GM12878 (cell line): ENCODE measurements around the gene METTL15. TPM values are rescaled to one million over a fixed set of nuclear protein-coding genes. Genes with fewer than 3 reads are reported as not detected.

Source experiments
- BCL11A ChIP-seq: IDR thresholded peaks from 2 replicates; pipeline ENCODE4 v1.6.1; 2011; ENCODE audit warnings: low read depth, low read length
- BRCA1 ChIP-seq: IDR thresholded peaks from 2 replicates; pipeline ENCODE4 v1.6.1; 2011; ENCODE audit warnings: low read depth, low read length, improper control_type of control experiment
- CBX3 ChIP-seq: fragments of 200-600 bp; sonication (generic); IDR thresholded peaks from 2 replicates; pipeline ENCODE4 v1.6.1; 2016; ENCODE audit warnings: low read depth, borderline replicate concordance
- CHD4 ChIP-seq: fragments of 200-600 bp; sonication (generic); IDR thresholded peaks from 2 replicates; pipeline ENCODE4 v1.6.1; 2016; ENCODE audit warnings: mild to moderate bottlenecking
- HDAC6 ChIP-seq: fragments of 200-600 bp; sonication (generic); IDR thresholded peaks from one replicate; pipeline ENCODE4 v1.8.0; 2017; ENCODE audit warnings: antibody characterized with exemption; ENCODE audit not compliant: unreplicated experiment
- KLF5 ChIP-seq: fragments of 450-650 bp; IDR thresholded peaks from 2 replicates; pipeline ENCODE4 v1.6.1; 2014; ENCODE audit warnings: mild to moderate bottlenecking; ENCODE audit not compliant: partially characterized antibody
- TCF12 ChIP-seq: IDR thresholded peaks from 2 replicates; pipeline ENCODE4 v1.6.1; 2011; ENCODE audit warnings: low read depth, mild to moderate bottlenecking, low read length
- polyA plus RNA-seq, 11 experiments: library from polyadenylated mRNA; depleted of rRNA in 4 of 11; unstranded in 6 of 11; stranded (reverse) in 5 of 11; fragments of >200 nt; fragmentation: Nextera tagmentation in 4 of 11; fragmentation: Illumina TruSeq in 1 of 11; extraction: Ambion mirVana in 4 of 11; extraction: Trizol in 1 of 11; gene quantifications; 1 replicate in 1 of 11; 2 replicates in 10 of 11; pipeline versions ENCODE4 v1.2.1 to v1.2.3, GENCODE V29; 2011 to 2016; ENCODE audit warnings: inconsistent platforms in 2 of 11, missing spikeins in 2 of 11, low read depth in 1 of 11
- total RNA-seq, 4 experiments: library from RNA; depleted of rRNA in 3 of 4; stranded (reverse); fragments of >200 nt in 3 of 4; fragmentation: Illumina TruSeq in 1 of 4; extraction: Trizol in 1 of 4; gene quantifications; 2 replicates each; pipeline versions ENCODE4 v1.2.1 to v1.2.3, GENCODE V29; 2013 to 2021
- TF ChIP-seq, protein P1 (sequence below): fragments of 450-650 bp; conservative IDR thresholded peaks from 2 replicates; pipeline ENCODE4 v1.6.1; 2017; ENCODE audit warnings: mild to moderate bottlenecking, moderate library complexity
- TF ChIP-seq, protein P2 (sequence below): fragments of 450-650 bp; IDR thresholded peaks from 2 replicates; pipeline ENCODE4 v1.6.1; 2017; ENCODE audit warnings: mild to moderate bottlenecking, moderate library complexity
- TF ChIP-seq, protein P3 (sequence below): IDR thresholded peaks from 2 replicates; pipeline ENCODE4 v1.6.1; 2011; ENCODE audit warnings: low read depth, low read length, improper control_type of control experiment, borderline replicate concordance
- TF ChIP-seq, protein P4 (sequence below): fragments of 450-650 bp; IDR thresholded peaks from 2 replicates; pipeline ENCODE4 v1.6.1; 2017; ENCODE audit warnings: mild to moderate bottlenecking, moderate library complexity
- TF ChIP-seq, protein P5 (sequence below): IDR thresholded peaks from 2 replicates; pipeline ENCODE4 v1.6.1; 2012; ENCODE audit warnings: improper control_type of control experiment, low read depth, low read length; ENCODE audit not compliant: insufficient replicate concordance

The METTL15 gene
- total and polyA plus RNA-seq, 10 of the 15 experiments (the other 5 are each of a cell fraction or from before 2014, with no cell fraction given): 7.9 to 16.9 (median 14.4) TPM

DNA sequence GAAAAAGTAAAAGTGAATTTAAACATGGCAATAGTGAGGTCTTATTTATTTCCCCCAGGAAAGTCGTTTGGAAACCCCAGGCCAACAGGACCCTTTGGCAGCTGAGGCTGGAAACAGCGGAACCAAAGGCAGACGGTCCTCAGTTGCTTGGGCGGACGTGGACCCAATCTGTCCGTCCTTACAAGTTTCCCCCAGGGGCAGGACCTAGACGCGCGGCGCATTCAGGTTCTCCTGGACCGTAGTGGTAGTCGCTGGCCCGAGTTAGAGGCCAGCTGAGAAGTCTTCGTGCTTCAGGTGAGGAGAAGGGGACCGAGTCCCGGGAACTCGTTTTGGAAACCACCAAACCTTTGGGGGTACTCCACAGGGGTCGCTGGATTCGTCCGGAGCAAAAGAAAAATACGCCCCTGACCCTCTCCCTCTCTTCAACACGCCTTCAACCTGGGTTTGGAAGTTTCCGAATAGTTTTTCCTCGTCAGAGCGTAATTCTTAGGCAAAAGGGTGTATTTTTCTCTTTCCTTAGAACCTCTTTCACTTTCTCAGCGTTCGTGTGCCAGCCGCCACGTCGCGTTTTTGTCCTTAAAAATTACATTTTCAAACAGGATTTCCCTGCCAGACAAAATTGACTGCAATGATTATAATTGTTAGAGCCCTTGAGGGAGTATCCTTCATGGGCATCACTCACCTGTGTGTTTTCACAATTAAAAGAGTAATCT, 2.1 kb downstream of the METTL15 start (continued):
- TF ChIP-seq, protein P1, sequence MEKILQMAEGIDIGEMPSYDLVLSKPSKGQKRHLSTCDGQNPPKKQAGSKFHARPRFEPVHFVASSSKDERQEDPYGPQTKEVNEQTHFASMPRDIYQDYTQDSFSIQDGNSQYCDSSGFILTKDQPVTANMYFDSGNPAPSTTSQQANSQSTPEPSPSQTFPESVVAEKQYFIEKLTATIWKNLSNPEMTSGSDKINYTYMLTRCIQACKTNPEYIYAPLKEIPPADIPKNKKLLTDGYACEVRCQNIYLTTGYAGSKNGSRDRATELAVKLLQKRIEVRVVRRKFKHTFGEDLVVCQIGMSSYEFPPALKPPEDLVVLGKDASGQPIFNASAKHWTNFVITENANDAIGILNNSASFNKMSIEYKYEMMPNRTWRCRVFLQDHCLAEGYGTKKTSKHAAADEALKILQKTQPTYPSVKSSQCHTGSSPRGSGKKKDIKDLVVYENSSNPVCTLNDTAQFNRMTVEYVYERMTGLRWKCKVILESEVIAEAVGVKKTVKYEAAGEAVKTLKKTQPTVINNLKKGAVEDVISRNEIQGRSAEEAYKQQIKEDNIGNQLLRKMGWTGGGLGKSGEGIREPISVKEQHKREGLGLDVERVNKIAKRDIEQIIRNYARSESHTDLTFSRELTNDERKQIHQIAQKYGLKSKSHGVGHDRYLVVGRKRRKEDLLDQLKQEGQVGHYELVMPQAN: peak; percentile 76
- TF ChIP-seq, protein P2, sequence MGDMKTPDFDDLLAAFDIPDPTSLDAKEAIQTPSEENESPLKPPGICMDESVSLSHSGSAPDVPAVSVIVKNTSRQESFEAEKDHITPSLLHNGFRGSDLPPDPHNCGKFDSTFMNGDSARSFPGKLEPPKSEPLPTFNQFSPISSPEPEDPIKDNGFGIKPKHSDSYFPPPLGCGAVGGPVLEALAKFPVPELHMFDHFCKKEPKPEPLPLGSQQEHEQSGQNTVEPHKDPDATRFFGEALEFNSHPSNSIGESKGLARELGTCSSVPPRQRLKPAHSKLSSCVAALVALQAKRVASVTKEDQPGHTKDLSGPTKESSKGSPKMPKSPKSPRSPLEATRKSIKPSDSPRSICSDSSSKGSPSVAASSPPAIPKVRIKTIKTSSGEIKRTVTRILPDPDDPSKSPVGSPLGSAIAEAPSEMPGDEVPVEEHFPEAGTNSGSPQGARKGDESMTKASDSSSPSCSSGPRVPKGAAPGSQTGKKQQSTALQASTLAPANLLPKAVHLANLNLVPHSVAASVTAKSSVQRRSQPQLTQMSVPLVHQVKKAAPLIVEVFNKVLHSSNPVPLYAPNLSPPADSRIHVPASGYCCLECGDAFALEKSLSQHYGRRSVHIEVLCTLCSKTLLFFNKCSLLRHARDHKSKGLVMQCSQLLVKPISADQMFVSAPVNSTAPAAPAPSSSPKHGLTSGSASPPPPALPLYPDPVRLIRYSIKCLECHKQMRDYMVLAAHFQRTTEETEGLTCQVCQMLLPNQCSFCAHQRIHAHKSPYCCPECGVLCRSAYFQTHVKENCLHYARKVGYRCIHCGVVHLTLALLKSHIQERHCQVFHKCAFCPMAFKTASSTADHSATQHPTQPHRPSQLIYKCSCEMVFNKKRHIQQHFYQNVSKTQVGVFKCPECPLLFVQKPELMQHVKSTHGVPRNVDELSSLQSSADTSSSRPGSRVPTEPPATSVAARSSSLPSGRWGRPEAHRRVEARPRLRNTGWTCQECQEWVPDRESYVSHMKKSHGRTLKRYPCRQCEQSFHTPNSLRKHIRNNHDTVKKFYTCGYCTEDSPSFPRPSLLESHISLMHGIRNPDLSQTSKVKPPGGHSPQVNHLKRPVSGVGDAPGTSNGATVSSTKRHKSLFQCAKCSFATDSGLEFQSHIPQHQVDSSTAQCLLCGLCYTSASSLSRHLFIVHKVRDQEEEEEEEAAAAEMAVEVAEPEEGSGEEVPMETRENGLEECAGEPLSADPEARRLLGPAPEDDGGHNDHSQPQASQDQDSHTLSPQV: no peak
- TF ChIP-seq KLF5: peak; percentile 61
- no peak for TF ChIP-seq CHD4
- TF ChIP-seq, protein P3, sequence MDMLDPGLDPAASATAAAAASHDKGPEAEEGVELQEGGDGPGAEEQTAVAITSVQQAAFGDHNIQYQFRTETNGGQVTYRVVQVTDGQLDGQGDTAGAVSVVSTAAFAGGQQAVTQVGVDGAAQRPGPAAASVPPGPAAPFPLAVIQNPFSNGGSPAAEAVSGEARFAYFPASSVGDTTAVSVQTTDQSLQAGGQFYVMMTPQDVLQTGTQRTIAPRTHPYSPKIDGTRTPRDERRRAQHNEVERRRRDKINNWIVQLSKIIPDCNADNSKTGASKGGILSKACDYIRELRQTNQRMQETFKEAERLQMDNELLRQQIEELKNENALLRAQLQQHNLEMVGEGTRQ: no peak
- TF ChIP-seq BRCA1: no peak
- TF ChIP-seq BCL11A: peak; percentile 42; the same call in 1 of the 2 replicates
- TF ChIP-seq, protein P4, sequence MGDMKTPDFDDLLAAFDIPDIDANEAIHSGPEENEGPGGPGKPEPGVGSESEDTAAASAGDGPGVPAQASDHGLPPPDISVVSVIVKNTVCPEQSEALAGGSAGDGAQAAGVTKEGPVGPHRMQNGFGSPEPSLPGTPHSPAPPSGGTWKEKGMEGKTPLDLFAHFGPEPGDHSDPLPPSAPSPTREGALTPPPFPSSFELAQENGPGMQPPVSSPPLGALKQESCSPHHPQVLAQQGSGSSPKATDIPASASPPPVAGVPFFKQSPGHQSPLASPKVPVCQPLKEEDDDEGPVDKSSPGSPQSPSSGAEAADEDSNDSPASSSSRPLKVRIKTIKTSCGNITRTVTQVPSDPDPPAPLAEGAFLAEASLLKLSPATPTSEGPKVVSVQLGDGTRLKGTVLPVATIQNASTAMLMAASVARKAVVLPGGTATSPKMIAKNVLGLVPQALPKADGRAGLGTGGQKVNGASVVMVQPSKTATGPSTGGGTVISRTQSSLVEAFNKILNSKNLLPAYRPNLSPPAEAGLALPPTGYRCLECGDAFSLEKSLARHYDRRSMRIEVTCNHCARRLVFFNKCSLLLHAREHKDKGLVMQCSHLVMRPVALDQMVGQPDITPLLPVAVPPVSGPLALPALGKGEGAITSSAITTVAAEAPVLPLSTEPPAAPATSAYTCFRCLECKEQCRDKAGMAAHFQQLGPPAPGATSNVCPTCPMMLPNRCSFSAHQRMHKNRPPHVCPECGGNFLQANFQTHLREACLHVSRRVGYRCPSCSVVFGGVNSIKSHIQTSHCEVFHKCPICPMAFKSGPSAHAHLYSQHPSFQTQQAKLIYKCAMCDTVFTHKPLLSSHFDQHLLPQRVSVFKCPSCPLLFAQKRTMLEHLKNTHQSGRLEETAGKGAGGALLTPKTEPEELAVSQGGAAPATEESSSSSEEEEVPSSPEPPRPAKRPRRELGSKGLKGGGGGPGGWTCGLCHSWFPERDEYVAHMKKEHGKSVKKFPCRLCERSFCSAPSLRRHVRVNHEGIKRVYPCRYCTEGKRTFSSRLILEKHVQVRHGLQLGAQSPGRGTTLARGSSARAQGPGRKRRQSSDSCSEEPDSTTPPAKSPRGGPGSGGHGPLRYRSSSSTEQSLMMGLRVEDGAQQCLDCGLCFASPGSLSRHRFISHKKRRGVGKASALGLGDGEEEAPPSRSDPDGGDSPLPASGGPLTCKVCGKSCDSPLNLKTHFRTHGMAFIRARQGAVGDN: 0 out of 2 replicates have a peak, but pooled peaks have one; percentile 49
- TF ChIP-seq HDAC6: no peak
- TF ChIP-seq TCF12: peak; percentile 86
- no peak for TF ChIP-seq CBX3
- TF ChIP-seq, protein P5, sequence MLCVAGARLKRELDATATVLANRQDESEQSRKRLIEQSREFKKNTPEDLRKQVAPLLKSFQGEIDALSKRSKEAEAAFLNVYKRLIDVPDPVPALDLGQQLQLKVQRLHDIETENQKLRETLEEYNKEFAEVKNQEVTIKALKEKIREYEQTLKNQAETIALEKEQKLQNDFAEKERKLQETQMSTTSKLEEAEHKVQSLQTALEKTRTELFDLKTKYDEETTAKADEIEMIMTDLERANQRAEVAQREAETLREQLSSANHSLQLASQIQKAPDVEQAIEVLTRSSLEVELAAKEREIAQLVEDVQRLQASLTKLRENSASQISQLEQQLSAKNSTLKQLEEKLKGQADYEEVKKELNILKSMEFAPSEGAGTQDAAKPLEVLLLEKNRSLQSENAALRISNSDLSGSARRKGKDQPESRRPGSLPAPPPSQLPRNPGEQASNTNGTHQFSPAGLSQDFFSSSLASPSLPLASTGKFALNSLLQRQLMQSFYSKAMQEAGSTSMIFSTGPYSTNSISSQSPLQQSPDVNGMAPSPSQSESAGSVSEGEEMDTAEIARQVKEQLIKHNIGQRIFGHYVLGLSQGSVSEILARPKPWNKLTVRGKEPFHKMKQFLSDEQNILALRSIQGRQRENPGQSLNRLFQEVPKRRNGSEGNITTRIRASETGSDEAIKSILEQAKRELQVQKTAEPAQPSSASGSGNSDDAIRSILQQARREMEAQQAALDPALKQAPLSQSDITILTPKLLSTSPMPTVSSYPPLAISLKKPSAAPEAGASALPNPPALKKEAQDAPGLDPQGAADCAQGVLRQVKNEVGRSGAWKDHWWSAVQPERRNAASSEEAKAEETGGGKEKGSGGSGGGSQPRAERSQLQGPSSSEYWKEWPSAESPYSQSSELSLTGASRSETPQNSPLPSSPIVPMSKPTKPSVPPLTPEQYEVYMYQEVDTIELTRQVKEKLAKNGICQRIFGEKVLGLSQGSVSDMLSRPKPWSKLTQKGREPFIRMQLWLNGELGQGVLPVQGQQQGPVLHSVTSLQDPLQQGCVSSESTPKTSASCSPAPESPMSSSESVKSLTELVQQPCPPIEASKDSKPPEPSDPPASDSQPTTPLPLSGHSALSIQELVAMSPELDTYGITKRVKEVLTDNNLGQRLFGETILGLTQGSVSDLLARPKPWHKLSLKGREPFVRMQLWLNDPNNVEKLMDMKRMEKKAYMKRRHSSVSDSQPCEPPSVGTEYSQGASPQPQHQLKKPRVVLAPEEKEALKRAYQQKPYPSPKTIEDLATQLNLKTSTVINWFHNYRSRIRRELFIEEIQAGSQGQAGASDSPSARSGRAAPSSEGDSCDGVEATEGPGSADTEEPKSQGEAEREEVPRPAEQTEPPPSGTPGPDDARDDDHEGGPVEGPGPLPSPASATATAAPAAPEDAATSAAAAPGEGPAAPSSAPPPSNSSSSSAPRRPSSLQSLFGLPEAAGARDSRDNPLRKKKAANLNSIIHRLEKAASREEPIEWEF: no peak
